ENCODE measurements around the gene MED13L. TPM values are rescaled to one million over a fixed set of nuclear protein-coding genes. Genes with fewer than 3 reads are reported as not detected.

The MED13L gene
- total RNA-seq, 1 donor from 2014 or later, result 117 TPM

DNA sequence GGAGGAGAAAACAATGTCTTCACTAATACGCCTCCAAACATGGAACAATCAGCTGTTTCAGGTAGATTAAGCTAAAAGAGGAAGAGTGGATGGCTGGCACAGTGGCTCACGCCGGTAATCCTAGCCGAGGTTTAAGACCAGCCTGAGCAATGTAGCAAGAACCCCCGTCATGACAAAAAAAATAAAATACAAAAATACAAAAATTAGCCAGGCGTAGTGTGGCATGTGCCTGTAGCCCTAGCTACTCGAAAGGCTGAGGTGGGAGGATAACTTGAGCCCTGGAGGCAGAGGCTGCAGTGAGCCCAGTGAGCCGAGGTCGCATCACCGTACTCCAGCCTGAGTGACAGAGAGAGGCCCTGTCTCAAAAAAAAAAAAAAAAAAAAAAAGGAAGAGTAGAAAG, 1.2 kb upstream of the MED13L start:
- no peak for TF ChIP-seq CTCF (IDR thresholded peaks at IDR 0.05)
- Histone ChIP-seq H3K4me1 (peaks cover 4 to 11% of the 10 kb centered on the region in 2 donors), H3K36me3 (no peaks in the 10 kb centered on the region), H3K27me3 (no peaks in the 10 kb centered on the region), H3K27ac (no peak overlapping the region), H3K9me3 (no peaks in the 10 kb centered on the region), H3K4me3 (no peak overlapping the region)
- peak in 1 of 2 donors; percentile 58 for DNase-seq (ENCODE audit: low spot score in 2 of 2)
- intact Hi-C loops (cut with DNase I), result loop anchor here (1.0 to 5.0 kb wide), 3 partner anchors 104 to 321 kb away; no protein-coding TSS in a partner anchor

- H3K36me3 ChIP-seq, result no peaks in the 10 kb centered on the region
- no peaks in the 10 kb centered on the region for H3K9me3 ChIP-seq
- no peak for DNase-seq (ENCODE audit: low spot score in 2 of 2)
- peaks cover 4 to 14% of the 10 kb centered on the region in 2 donors for H3K4me1 ChIP-seq
- H3K4me3 ChIP-seq, result peak overlapping the region; percentile 80 to 95
- H3K27me3 ChIP-seq, result no peaks in the 10 kb centered on the region
- peak overlapping the region; percentile 58 to 95 for H3K27ac ChIP-seq
- no peak for TF ChIP-seq CTCF (IDR thresholded peaks at IDR 0.05)
- intact Hi-C loops (cut with DNase I), result loop anchor here (1.0 to 5.0 kb wide), 3 partner anchors 104 to 321 kb away; no protein-coding TSS in a partner anchor
Measured at GRCh38 chr12:116278279-116278626, 760 bp upstream of the MED13L start.

- intact Hi-C loops (cut with DNase I), result loop anchor here (1.0 to 5.0 kb wide), 9 partner anchors 42 to 278 kb away; no protein-coding TSS in a partner anchor
- DNase-seq (ENCODE audit: low spot score in 2 of 2), result peak in 1 of 2 donors; percentile 83
- Histone ChIP-seq H3K27ac (peak overlapping the region; percentile 87 to 95), H3K27me3 (no peaks in the 10 kb centered on the region), H3K36me3 (no peaks in the 10 kb centered on the region), H3K4me1 (peaks cover 4 to 17% of the 10 kb centered on the region in 2 donors), H3K4me3 (peak overlapping the region; percentile 89 to 95), H3K9me3 (no peaks in the 10 kb centered on the region)
- TF ChIP-seq CTCF (IDR thresholded peaks at IDR 0.05), result no peak
Measured at GRCh38 chr12:116276652-116277466, 634 bp downstream of the MED13L start.

DNA sequence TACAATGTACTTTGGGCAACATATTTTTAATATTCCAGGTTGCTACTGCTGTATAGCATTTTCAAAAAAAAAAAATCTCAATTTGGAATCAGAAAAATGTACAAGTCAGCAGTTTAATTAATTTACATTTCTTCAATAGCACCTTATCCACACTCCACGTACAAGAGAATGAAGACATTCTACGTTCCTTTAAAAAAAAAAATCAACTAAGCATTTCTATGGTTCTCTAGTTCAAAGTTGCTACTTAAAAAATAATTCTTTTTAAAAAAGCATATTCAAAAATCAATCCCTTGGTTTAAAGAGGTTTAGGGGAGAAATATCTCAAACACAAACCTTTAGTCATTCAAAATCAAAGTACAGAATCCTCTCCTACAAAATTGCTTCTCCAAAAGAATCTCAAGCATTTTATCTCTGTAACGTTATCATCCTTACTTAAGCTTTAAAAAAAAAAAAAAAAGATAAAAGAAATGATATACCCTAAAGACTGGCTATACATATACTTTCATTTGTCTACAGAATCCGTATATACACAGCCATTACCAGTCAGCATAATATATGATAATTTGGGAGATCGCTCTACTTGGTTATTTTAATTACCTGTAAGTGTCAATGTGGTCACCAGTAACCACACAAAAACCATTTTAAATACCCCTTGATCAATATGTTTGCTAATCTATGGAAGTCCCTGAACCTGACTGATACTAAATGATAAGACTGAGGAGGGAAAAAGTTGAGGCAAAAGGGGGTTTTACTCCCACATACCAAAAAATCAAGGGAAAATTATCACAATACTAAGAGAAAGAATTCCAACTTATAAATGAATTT, 2.7 kb downstream of the MED13L start:
- H3K27ac ChIP-seq, result no peak overlapping the region
- intact Hi-C loops (cut with DNase I), result loop anchor here (5.0 kb wide), 2 partner anchors 108 to 133 kb away; no protein-coding TSS in a partner anchor
- peaks cover 5 to 22% of the 10 kb centered on the region in 2 donors for H3K4me1 ChIP-seq

More for the DNA sequence above, 2.7 kb downstream of the MED13L start:
- Histone ChIP-seq H3K9me3 (no peaks in the 10 kb centered on the region), H3K4me3 (peak overlapping the region; percentile 89 to 95), H3K27me3 (no peaks in the 10 kb centered on the region), H3K36me3 (no peaks in the 10 kb centered on the region)
- DNase-seq (ENCODE audit: low spot score in 2 of 2), result no peak
- no peak for TF ChIP-seq CTCF (IDR thresholded peaks at IDR 0.05)

Data from ascending aorta (tissue), 2 donors.